Fibroblast of mammary gland (primary cell): ENCODE results near the gene CYTIP.
A peak's percentile ranks its signal among the peaks of the same experiment; 100 is the strongest.

Source experiments
- DNase-seq: peaks from one replicate; pipeline ENCODE4 v3.0.0-alpha.2; 2010; ENCODE audit warnings: low read depth
- H3K4me3 ChIP-seq: 2 replicates; pipeline ENCODE4 v1.5.1; 2011; ENCODE audit warnings: low read depth, mild to moderate bottlenecking, low read length, moderate library complexity; ENCODE audit not compliant: control insufficient read depth
- TF ChIP-seq, protein P1 (sequence below): conservative IDR thresholded peaks from 2 replicates; pipeline ENCODE4 v1.5.1; 2011; ENCODE audit warnings: low read depth, low read length, inconsistent platforms; ENCODE audit not compliant: control insufficient read depth, insufficient read depth

CYTIP gene

DNA sequence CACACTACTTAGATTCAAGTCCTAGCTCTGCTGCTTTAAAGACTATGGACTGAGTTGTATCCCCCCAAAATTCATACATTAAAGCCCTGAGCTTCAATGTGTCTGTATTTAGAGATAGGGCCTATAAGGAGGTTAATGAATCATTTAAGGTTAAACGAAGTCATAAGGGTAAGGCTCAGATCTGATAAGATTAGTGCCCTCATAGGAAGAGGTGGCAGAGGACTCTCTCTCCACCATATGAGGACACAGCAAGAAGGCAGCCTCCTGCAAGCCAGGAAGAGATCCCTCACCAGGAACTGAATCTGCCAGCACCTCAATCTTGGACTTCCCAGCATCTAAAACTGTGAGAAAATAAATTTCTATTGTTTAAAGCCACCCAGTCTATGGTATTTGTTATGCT is 3.1 kb upstream of the CYTIP start:
- H3K4me3 ChIP-seq, result no peak overlapping the region
- DNase-seq, result no peak
- TF ChIP-seq, protein P1, sequence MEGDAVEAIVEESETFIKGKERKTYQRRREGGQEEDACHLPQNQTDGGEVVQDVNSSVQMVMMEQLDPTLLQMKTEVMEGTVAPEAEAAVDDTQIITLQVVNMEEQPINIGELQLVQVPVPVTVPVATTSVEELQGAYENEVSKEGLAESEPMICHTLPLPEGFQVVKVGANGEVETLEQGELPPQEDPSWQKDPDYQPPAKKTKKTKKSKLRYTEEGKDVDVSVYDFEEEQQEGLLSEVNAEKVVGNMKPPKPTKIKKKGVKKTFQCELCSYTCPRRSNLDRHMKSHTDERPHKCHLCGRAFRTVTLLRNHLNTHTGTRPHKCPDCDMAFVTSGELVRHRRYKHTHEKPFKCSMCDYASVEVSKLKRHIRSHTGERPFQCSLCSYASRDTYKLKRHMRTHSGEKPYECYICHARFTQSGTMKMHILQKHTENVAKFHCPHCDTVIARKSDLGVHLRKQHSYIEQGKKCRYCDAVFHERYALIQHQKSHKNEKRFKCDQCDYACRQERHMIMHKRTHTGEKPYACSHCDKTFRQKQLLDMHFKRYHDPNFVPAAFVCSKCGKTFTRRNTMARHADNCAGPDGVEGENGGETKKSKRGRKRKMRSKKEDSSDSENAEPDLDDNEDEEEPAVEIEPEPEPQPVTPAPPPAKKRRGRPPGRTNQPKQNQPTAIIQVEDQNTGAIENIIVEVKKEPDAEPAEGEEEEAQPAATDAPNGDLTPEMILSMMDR, result no peak

DNA sequence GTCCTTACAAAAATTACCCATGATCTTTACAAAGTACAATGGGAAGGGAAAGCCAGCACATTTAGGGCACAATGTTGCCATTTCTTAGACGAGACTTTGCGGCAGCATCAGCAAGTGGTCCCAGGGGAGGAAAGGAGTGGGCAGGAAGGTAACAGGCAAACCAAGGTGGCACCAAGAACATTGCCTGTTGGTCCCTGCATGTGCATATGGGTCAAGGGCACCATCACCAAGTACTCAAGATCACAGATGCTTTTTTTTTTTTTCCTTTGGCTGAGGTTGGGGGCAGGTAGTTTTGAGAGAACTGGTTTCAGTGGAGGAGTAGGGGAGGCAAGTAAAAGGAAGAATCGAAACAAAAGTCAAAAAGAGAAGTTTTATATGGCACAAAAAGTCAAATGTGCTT is 752 bp upstream of the CYTIP start:
- TF ChIP-seq, protein P1, result no peak
- DNase-seq, result no peak
- H3K4me3 ChIP-seq, result no peak overlapping the region

GRCh38 chr2:157443090-157443489 is 799 bp downstream of the CYTIP start:
- H3K4me3 ChIP-seq, result no peak overlapping the region
- no peak for DNase-seq
- TF ChIP-seq, protein P1, result no peak

DNA sequence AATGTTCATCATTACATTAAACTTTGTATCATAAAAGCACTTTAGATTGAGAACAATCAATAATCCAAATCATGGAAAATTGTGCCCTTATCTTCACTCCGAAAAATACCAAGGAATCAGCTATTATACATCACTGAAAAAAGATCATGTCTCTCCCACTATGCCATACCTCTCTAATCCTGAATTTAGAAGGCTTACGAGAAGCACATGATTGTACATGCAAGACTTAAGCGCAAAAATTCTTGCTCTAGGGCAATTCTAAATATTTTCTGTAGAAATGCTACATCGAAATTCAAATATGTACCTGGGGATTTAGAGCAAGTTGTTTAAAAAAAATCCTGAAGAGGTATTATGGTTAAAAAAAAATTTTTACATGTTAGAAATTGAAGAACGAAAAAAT is 1.3 kb downstream of the CYTIP start:
- no peak overlapping the region for H3K4me3 ChIP-seq
- TF ChIP-seq, protein P1, result no peak
- DNase-seq, result no peak

DNA sequence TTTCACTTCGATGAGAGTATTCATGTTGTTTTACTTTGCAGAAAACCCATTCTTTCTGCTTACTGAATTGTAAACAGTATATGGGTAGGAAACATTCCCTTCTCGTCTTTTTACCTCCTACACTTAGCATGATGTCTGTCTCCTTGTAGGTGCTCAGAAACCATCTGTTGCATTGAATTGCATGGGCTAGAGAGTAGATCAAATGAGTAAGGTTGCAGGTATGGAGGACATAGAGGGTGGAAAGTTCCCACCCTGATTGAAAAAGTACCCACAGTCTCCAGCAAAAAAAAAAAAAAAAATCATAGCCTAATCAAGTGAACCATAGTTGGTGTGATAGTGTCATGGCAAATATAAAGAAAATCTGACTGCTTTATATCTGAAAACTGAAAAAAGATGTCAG is 1.7 kb downstream of the CYTIP start:
- H3K4me3 ChIP-seq, result no peak overlapping the region
- no peak for DNase-seq

GRCh38 chr2:157441072-157441454 is 2.8 kb downstream of the CYTIP start:
- peak; percentile 43 for DNase-seq
- TF ChIP-seq, protein P1, result no peak
- no peak overlapping the region for H3K4me3 ChIP-seq

More for the DNA sequence above, 1.7 kb downstream of the CYTIP start:
- TF ChIP-seq, protein P1, result no peak

- no peak overlapping the region for H3K4me3 ChIP-seq
- no peak for DNase-seq
- TF ChIP-seq, protein P1, result no peak
Measured at GRCh38 chr2:157440404-157441071, 3.4 kb downstream of the CYTIP start.
